Neural progenitor cell (in vitro differentiated cells): ENCODE measurements around the gene SLC25A26.

Source experiments
- CTCF ChIP-seq: fragments of 200-600 bp; sonication (generic); IDR thresholded peaks from 2 replicates; pipeline ENCODE4 v1.5.1; 2017; ENCODE audit warnings: antibody characterized with exemption, mild to moderate bottlenecking
- EZH2 ChIP-seq: fragments of 200-600 bp; sonication (generic); IDR thresholded peaks from 2 replicates; pipeline ENCODE4 v1.6.1; 2017; ENCODE audit warnings: antibody characterized with exemption, mild to moderate bottlenecking, moderate library complexity
- EZH2phosphoT487 ChIP-seq: fragments of 200-600 bp; sonication (generic); IDR thresholded peaks from 2 replicates; pipeline ENCODE4 v1.6.1; 2017; ENCODE audit warnings: antibody characterized with exemption

GRCh38 chr3:66302288-66302687 is 81.5 kb downstream of the SLC25A26 start:
- TF ChIP-seq CTCF = no peak
- no peak for TF ChIP-seq EZH2
- TF ChIP-seq EZH2phosphoT487 = no peak
